ENCODE data around the gene PRKG1.

DNA sequence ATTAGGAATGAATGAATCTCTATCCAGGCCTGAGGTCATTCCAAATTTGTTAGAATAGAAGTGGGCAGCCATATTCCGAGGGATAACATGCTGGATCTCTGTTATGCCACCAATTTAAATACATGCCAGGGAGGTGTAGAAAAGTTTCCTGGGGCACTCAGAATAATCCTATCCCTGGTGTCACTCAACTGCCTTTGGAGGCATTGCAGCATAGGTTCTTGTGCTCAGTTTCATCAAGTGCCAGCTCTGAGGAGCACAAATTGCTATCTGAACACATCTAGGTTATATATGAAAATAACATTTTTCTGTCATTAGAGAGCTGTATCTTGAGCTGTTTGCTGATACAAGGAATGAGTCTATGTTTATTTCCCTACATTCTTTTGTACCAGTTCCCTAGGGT, 427.8 kb downstream of the PRKG1 start:
- TF ChIP-seq GABPA (IDR thresholded peaks at IDR 0.05; ENCODE audit: low read depth) (no peak), CTCF (IDR thresholded peaks at IDR 0.05; ENCODE audit: insufficient read depth, low read length) (no peak), POLR2AphosphoS5 (IDR thresholded peaks at IDR 0.05; ENCODE audit: low read depth) (no peak), SPI1 (IDR thresholded peaks at IDR 0.05; ENCODE audit: borderline replicate concordance, low read depth) (no peak)
- TF ChIP-seq, protein P1, sequence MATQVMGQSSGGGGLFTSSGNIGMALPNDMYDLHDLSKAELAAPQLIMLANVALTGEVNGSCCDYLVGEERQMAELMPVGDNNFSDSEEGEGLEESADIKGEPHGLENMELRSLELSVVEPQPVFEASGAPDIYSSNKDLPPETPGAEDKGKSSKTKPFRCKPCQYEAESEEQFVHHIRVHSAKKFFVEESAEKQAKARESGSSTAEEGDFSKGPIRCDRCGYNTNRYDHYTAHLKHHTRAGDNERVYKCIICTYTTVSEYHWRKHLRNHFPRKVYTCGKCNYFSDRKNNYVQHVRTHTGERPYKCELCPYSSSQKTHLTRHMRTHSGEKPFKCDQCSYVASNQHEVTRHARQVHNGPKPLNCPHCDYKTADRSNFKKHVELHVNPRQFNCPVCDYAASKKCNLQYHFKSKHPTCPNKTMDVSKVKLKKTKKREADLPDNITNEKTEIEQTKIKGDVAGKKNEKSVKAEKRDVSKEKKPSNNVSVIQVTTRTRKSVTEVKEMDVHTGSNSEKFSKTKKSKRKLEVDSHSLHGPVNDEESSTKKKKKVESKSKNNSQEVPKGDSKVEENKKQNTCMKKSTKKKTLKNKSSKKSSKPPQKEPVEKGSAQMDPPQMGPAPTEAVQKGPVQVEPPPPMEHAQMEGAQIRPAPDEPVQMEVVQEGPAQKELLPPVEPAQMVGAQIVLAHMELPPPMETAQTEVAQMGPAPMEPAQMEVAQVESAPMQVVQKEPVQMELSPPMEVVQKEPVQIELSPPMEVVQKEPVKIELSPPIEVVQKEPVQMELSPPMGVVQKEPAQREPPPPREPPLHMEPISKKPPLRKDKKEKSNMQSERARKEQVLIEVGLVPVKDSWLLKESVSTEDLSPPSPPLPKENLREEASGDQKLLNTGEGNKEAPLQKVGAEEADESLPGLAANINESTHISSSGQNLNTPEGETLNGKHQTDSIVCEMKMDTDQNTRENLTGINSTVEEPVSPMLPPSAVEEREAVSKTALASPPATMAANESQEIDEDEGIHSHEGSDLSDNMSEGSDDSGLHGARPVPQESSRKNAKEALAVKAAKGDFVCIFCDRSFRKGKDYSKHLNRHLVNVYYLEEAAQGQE (IDR thresholded peaks at IDR 0.05; ENCODE audit: insufficient replicate concordance, low read depth) = no peak

Data from HL-60 (cell line).